HepG2 (cell line): Measurements from ENCODE around the gene COPE. TPM values are rescaled to one million over a fixed set of nuclear protein-coding genes. Genes with fewer than 3 reads are reported as not detected.

Source experiments
- ATAC-seq: fragments of 200-7000 bp; cut with Tn5 transposase; 3 replicates; pipeline ENCODE4 v1.9.1; 2020; ENCODE audit warnings: mild to moderate bottlenecking, moderate library complexity
- BruUV-seq: library from RNA; stranded (reverse); fragments of 400-500 nt; replicated peaks from 2 replicates; lab custom pipeline; 2021; lab: Mats Ljungman, UMichigan
- CTCF ChIA-PET: fragments of 300-600 bp; formaldehyde crosslinking; extraction: SDS; loops from one replicate; lab custom pipeline; 2021; ENCODE audit warnings: low total read pairs, inconsistent platforms, low intra/inter-chr PET ratio; lab: Yijun Ruan, JAX
- POLR2A ChIA-PET: fragments of 350-600 bp; sonication (Branson Sonifier 250); formaldehyde crosslinking; loops from one replicate; lab custom pipeline; 2020; ENCODE audit warnings: antibody characterized with exemption, inconsistent platforms; lab: Yijun Ruan, JAX
- DNase-seq: peaks from one replicate; pipeline ENCODE4 v3.0.0-alpha.2; 2015; ENCODE audit warnings: low spot score
- FAIRE-seq: peaks from 3 replicates; lab custom pipeline; 2011; peaks lifted over from hg19 to GRCh38; lab: Jason Lieb, UNC
- H2AFZ ChIP-seq: one replicate; pipeline ENCODE4 v1.6.1; 2011; ENCODE audit warnings: low read length, inconsistent platforms
- H3K27ac ChIP-seq: fragments of 300-600 bp; 3 replicates; pipeline ENCODE4 v1.8.0; 2011; ENCODE audit warnings: mixed run types, mild to moderate bottlenecking, mixed read lengths, low read length, inconsistent platforms; ENCODE audit not compliant: insufficient read depth; ENCODE audit errors: extremely low read length
- H3K27me3 ChIP-seq, 2 experiments: fragments of 200-600 bp in 1 of 2; 2 replicates in 1 of 2; 3 replicates in 1 of 2; pipeline versions ENCODE4 v1.6.0 to v1.8.0; 2011; ENCODE audit warnings: low read length in 2 of 2, mild to moderate bottlenecking in 2 of 2, moderate library complexity in 2 of 2, inconsistent platforms in 1 of 2; ENCODE audit not compliant: insufficient read depth in 2 of 2, control insufficient read depth in 1 of 2
- H3K36me3 ChIP-seq, 2 experiments: fragments of 200-600 bp in 1 of 2; replicated peaks in 1 of 2; 2 replicates in 1 of 2; 3 replicates in 1 of 2; pipeline versions ENCODE4 v1.5.1 to v1.8.0; 2011; ENCODE audit warnings: low read length in 2 of 2, inconsistent platforms in 1 of 2; ENCODE audit not compliant: insufficient read depth in 2 of 2, control insufficient read depth in 1 of 2
- H3K4me1 ChIP-seq: 2 replicates; pipeline ENCODE4 v1.5.1; 2012; ENCODE audit warnings: low read length, inconsistent platforms; ENCODE audit not compliant: insufficient read depth
- H3K4me2 ChIP-seq: 2 replicates; pipeline ENCODE4 v1.6.0; 2011; ENCODE audit warnings: low read depth, low read length, inconsistent platforms
- H3K4me3 ChIP-seq, 3 experiments: fragments of 200-600 bp in 1 of 3; sonication (generic), shearing (Covaris generic) in 1 of 3; replicated peaks in 1 of 3; 2 replicates each; pipeline ENCODE4 v1.5.1; 2011 to 2016; ENCODE audit warnings: low read length in 3 of 3, inconsistent platforms in 2 of 3, low read depth in 2 of 3, mild to moderate bottlenecking in 2 of 3, control low read depth in 1 of 3, mixed read lengths in 1 of 3; ENCODE audit not compliant: insufficient read depth in 1 of 3
- H3K79me2 ChIP-seq: one replicate; pipeline ENCODE4 v1.6.1; 2011; ENCODE audit warnings: low read length, inconsistent platforms; ENCODE audit not compliant: insufficient read depth
- H3K9ac ChIP-seq: 2 replicates; pipeline ENCODE4 v1.6.0; 2011; ENCODE audit warnings: mild to moderate bottlenecking, low read depth, low read length, inconsistent platforms; ENCODE audit not compliant: insufficient read depth
- H3K9me3 ChIP-seq: 2 replicates; pipeline ENCODE4 v1.5.1; 2012; ENCODE audit warnings: mild to moderate bottlenecking, low read length
- H4K20me1 ChIP-seq: 2 replicates; pipeline ENCODE4 v1.6.0; 2011; ENCODE audit warnings: inconsistent platforms, mild to moderate bottlenecking, low read length, moderate library complexity; ENCODE audit not compliant: insufficient read depth
- EZH2 ChIP-seq: conservative IDR thresholded peaks from 2 replicates; pipeline ENCODE4 v1.6.1; 2012; ENCODE audit warnings: mild to moderate bottlenecking, low read depth, low read length, moderate library complexity
- FOXK1 ChIP-seq: sonication (generic); formaldehyde crosslinking; IDR thresholded peaks from 2 replicates; pipeline ENCODE4 v1.4.0; 2020; ENCODE audit warnings: low read depth, missing genetic modification reagents, borderline replicate concordance
- KAT7 ChIP-seq: IDR thresholded peaks from 2 replicates; pipeline ENCODE4 v1.6.1; 2018; ENCODE audit warnings: borderline replicate concordance, missing compliant biosample characterization
- MED13 ChIP-seq: sonication (generic); formaldehyde crosslinking; IDR thresholded peaks from 2 replicates; pipeline ENCODE4 v1.5.0; 2020; ENCODE audit warnings: missing genetic modification reagents
- MTF1 ChIP-seq: sonication (generic); formaldehyde crosslinking; IDR thresholded peaks from 2 replicates; pipeline ENCODE4 v1.5.0; 2020; ENCODE audit warnings: missing genetic modification reagents
- XBP1 ChIP-seq: sonication (generic); formaldehyde crosslinking; IDR thresholded peaks from 2 replicates; pipeline ENCODE4 v1.5.0; 2020; ENCODE audit warnings: missing genetic modification reagents
- ZNF607 ChIP-seq: sonication (generic); formaldehyde crosslinking; IDR thresholded peaks from 2 replicates; pipeline ENCODE4 v1.5.1; 2020; ENCODE audit warnings: missing genetic modification reagents, mild to moderate bottlenecking, borderline replicate concordance
- ZNF788 ChIP-seq: sonication (generic); formaldehyde crosslinking; IDR thresholded peaks from 2 replicates; pipeline ENCODE4 v1.5.0; 2020; ENCODE audit warnings: mild to moderate bottlenecking, missing genetic modification reagents, borderline replicate concordance
- WGBS: methylation state at CpG from one replicate; pipeline ENCODE4 v1.1.6; 2017; ENCODE audit warnings: low lambda C conversion rate; 5-methylcytosine and 5-hydroxymethylcytosine counted together
- in situ Hi-C: cut with HindIII; loops from 2 replicates; pipeline ENCODE4 v1.10.0; 2017; ENCODE audit warnings: low pct_unique_long_range_greater_than_20kb; ENCODE audit not compliant: extremely low pct_ligation_motif_present
- intact Hi-C: fragments of 100-400 bp; cut with micrococcal nuclease; formaldehyde crosslinking; loops from one replicate; pipeline ENCODE4 v1.10.0; 2022; ENCODE audit not compliant: unreplicated experiment
- polyA plus RNA-seq, 8 experiments: library from polyadenylated mRNA; depleted of rRNA in 3 of 8; stranded (reverse) in 7 of 8; unstranded in 1 of 8; fragments of >200 nt; fragmentation: Illumina TruSeq in 4 of 8; extraction: Trizol in 4 of 8; gene quantifications; 2 replicates each; pipeline versions ENCODE4 v1.2.1 to v1.2.3, GENCODE V29; 2011 to 2016; ENCODE audit warnings: low read depth in 4 of 8, missing spikeins in 1 of 8, mixed read lengths in 1 of 8; ENCODE audit not compliant: insufficient read depth in 1 of 8
- total RNA-seq, 5 experiments: library from RNA; depleted of rRNA; stranded (reverse); fragments of >200 nt; fragmentation: Illumina TruSeq; extraction: Trizol; gene quantifications; 2 replicates each; pipeline ENCODE4 v1.2.3, GENCODE V29; 2016; ENCODE audit warnings: low read depth in 1 of 5
- TF ChIP-seq, protein P1 (sequence below): sonication (generic); formaldehyde crosslinking; IDR thresholded peaks from 2 replicates; pipeline ENCODE4 v1.4.0; 2020; ENCODE audit warnings: missing genetic modification reagents
- TF ChIP-seq, protein P2 (sequence below): sonication (generic); formaldehyde crosslinking; IDR thresholded peaks from 2 replicates; pipeline ENCODE4 v1.5.0; 2020; ENCODE audit warnings: mild to moderate bottlenecking, missing genetic modification reagents

Gene COPE
- total and polyA plus RNA-seq, 2 of the 13 experiments (the other 11 are each of a cell fraction or from before 2014, with no cell fraction given), result 189 to 205 TPM

DNA sequence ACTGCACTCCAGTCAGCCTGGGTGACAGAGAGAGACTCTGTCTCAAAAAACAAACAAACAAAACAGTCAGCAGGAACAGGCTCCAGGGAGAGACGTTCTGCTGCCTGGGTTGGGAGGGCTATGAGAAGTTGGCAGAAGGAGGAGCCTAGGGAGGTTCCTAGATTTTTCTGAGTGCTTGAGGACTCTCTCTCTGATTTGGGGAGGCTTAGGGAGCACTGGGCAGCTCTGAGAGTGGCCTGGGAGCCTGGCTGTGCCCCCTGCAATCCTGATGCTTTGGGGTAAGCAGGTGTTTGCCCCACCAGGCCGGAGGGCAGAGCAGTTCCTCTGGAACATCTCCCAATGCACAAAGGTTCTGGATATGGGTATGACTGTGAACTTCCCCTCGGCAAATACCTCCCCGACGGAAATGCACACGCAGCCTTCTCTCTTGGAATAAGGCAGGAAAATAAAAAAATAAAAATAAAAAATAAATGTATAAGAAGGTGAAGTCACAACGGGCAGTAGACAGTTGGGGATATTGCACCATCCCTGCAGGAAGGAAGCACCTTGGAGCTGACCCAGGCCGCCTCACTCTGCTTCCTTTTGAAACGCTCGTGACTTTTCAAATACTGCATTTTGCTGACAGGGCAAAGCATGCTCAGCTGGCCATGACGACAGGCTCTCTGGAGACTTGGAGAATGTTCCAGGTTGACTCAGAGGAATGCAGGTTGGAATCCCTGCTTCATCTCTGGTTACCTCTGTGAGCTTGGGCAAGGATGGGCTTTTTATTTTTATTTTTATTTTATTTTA, 48.4 kb upstream of the COPE start (continued):
- TF ChIP-seq, protein P1, sequence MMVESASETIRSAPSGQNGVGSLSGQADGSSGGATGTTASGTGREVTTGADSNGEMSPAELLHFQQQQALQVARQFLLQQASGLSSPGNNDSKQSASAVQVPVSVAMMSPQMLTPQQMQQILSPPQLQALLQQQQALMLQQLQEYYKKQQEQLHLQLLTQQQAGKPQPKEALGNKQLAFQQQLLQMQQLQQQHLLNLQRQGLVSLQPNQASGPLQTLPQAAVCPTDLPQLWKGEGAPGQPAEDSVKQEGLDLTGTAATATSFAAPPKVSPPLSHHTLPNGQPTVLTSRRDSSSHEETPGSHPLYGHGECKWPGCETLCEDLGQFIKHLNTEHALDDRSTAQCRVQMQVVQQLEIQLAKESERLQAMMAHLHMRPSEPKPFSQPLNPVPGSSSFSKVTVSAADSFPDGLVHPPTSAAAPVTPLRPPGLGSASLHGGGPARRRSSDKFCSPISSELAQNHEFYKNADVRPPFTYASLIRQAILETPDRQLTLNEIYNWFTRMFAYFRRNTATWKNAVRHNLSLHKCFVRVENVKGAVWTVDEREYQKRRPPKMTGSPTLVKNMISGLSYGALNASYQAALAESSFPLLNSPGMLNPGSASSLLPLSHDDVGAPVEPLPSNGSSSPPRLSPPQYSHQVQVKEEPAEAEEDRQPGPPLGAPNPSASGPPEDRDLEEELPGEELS (CRISPR knock-in tag), result no peak
- TF ChIP-seq XBP1 (CRISPR knock-in tag) (no peak), KAT7 (no peak), ZNF607 (CRISPR knock-in tag) (no peak), MTF1 (CRISPR knock-in tag) (no peak), FOXK1 (CRISPR knock-in tag) (no peak)
- TF ChIP-seq, protein P2, sequence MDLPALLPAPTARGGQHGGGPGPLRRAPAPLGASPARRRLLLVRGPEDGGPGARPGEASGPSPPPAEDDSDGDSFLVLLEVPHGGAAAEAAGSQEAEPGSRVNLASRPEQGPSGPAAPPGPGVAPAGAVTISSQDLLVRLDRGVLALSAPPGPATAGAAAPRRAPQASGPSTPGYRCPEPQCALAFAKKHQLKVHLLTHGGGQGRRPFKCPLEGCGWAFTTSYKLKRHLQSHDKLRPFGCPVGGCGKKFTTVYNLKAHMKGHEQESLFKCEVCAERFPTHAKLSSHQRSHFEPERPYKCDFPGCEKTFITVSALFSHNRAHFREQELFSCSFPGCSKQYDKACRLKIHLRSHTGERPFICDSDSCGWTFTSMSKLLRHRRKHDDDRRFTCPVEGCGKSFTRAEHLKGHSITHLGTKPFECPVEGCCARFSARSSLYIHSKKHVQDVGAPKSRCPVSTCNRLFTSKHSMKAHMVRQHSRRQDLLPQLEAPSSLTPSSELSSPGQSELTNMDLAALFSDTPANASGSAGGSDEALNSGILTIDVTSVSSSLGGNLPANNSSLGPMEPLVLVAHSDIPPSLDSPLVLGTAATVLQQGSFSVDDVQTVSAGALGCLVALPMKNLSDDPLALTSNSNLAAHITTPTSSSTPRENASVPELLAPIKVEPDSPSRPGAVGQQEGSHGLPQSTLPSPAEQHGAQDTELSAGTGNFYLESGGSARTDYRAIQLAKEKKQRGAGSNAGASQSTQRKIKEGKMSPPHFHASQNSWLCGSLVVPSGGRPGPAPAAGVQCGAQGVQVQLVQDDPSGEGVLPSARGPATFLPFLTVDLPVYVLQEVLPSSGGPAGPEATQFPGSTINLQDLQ (CRISPR knock-in tag), result no peak
- TF ChIP-seq, all 625 proteins: peak for 25

DNA sequence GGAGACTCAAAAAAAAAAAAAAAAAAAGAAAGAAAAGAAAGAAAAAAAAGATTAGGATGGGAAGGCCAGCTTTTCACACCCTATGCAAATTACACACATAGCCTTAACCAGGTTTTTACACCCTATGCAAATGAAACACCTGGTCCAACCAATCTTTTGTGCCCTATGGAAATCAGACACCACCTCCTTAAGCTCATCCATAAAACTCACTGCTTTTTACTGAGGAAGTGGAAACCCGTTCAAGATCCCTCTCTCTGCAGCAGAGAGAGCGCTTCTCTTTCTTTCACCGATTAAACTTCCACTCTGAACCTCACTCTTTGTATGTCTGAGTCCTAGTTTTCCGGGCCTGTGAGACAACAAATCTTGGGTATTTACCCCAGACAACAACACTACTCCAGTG, 47.1 kb upstream of the COPE start:
- Histone ChIP-seq H3K36me3 (no peaks in the 10 kb centered on the region), H4K20me1 (no peaks in the 10 kb centered on the region), H3K79me2 (no peaks in the 10 kb centered on the region), H3K4me2 (no peak overlapping the region), H3K4me1 (peaks cover 71% of the 10 kb centered on the region), H3K4me3 (no peak overlapping the region), H3K9ac (no peak overlapping the region), H3K27me3 (no peaks in the 10 kb centered on the region), H2AFZ (no peak overlapping the region), H3K27ac (no peak overlapping the region), H3K9me3 (no peaks in the 10 kb centered on the region)
- ChIA-PET CTCF (no interaction called here), POLR2A (interaction anchor here (0.7 kb wide), 2 partner anchors 91 to 477 kb away, joined by 3 to 5 read pairs; no protein-coding TSS in a partner anchor)
- BruUV-seq, result no TSS peak
- no peak for TF ChIP-seq EZH2
- TF ChIP-seq MED13 (CRISPR knock-in tag), result no peak
- no peak for TF ChIP-seq ZNF788 (CRISPR knock-in tag)
- intact Hi-C loops, result no loop called here
- in situ Hi-C loops, result no loop called here
- no peak for FAIRE-seq
- 16% methylated on average over 4 of the region's 4 CpGs for WGBS
- DNase-seq, result no peak
- ATAC-seq, result no peak
